ENCODE measurements around the gene PABPC1L.
"Not testable (repeated sequence)": the region's sequence is repeated elsewhere in the genome, so short reads cannot be mapped to it uniquely, and the experiment has no call there.

Gene PABPC1L

DNA sequence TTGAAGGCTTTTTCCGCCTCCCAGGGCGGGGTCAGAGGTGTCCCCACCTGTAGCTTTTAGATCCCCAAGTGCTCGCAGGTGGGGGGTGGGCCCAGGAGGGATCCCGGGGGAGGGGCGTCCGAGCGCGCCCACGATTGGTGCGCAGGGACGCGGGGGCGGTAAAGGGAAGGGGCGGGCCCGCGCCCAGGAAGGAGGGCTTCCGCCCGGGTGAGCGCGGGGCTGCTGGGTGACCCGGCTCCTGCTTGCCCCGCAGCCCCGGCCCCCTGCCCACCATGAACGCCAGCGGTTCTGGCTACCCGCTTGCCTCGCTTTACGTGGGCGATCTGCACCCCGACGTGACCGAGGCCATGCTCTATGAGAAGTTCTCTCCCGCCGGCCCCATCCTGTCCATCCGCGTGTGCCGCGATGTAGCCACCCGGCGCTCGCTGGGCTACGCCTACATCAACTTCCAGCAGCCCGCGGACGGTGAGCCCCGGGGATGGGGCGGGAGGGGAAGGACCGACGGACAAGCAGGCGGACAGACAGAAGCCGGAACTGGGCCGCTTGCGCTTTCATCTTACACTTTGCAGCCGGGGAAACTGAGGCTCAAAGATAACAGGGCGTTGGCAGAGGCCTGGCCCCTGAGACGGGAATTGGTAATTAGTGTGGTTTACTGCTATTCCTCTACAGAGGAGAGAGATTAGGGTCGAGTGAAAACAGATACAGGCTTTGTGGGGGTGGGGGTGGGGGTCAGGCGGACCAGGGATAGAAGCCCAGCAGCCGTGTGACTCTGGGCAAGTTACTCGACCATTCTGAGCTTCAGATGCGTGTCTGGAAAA lies at the start of gene PABPC1L:
TSS of gene PABPC1L (plus strand) at position 189 of the 818 bp plus-strand sequence. CDS start at position 273, 84 bp downstream.
- DNase-seq, result peak; percentile 82

DNA sequence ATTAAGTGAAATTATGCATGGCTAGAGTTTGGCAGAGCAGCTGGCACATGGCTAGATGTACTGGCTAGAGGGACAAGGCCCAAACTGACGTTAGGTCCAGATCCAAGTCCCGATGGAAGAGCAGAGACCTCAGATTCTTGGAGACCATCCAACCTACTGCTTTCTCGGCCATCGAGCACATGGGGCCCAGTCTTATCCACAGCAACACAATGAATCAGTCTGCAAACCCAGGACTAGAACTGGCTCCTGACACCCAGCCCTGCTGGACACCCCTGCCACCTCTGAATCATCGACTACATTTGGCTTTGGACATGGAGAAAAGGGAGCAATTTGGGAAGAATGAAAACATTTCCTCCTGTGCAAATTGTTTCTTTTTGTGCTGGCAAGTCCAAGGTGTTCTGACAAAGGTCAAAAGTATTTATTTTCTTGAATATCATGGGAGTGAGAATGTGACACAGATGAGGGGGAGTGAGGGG lies 48.3 kb upstream of the PABPC1L start:
- DNase-seq, result no peak

DNA sequence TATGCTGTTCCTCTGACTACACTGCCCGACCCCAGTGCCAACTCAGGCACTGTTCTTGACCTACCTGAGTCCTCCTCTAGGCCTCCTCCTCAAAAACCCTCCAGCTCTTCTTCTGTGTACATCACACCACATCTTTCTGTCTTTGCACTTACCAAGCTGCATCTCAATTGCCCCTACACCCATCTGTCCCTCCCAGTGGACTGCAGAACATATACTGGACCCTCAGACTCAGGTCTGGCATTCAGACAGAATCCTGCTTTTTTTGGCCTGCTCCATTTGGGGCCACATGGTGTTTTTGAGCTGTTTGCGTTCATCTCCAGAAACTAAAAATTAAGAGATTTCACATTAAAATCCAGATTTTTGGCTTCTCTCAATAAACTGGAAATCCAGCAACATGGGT lies 47.6 kb upstream of the PABPC1L start:
- DNase-seq, result no peak

DNA sequence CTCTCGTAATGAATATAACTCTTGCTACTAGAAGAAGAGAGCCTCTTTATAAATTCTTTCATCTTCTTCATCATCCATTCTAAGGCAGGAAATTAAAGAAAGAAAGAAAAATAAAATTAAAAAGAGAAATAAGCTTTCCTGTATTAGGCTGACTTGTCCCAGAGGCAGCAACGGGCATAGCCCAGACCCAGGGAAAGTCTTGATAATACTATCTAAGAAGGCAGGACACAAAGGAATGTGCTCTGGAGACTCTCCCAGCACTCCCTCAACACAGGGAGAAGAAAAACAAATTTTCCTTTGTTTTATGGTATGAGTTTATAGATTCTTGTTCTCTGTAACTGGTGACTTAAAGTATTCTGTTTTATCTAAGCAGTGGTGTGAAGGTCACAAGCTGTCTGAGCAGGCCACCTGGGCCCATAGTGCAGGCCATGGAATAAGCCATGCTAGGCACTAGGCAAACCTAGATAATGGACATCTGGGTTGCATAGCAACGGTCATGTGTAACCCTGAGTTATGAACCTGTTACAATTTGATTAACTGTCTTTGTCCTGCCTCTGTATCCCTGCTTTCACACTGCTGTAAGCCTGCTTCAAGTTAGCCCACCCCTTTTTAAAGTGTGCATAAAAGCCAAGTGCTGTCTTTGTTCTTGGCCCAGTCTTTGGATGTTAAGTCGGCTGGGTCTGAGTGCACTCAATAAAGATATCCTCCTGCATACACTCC lies 46.3 kb upstream of the PABPC1L start:
- not testable (repeated sequence) for DNase-seq

DNA sequence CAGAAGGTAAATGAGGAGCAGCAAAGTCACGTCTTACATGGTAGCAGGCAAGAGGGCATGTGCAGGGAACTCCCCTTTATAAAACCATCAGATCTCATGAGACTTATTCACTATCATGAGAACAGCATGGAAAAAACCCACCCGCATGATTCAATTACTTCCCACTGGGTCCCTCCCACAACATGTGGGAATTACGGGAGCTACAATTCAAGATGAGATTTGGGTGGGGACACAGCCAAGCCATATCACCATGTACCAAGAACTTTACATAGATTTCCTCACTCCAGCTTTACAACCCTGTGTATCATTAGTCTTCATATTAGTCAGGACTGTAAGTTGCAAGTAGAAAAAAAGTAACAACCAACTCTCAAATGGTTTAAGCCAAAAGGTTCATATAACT lies 45.4 kb upstream of the PABPC1L start:
- DNase-seq, result not testable (repeated sequence)

DNA sequence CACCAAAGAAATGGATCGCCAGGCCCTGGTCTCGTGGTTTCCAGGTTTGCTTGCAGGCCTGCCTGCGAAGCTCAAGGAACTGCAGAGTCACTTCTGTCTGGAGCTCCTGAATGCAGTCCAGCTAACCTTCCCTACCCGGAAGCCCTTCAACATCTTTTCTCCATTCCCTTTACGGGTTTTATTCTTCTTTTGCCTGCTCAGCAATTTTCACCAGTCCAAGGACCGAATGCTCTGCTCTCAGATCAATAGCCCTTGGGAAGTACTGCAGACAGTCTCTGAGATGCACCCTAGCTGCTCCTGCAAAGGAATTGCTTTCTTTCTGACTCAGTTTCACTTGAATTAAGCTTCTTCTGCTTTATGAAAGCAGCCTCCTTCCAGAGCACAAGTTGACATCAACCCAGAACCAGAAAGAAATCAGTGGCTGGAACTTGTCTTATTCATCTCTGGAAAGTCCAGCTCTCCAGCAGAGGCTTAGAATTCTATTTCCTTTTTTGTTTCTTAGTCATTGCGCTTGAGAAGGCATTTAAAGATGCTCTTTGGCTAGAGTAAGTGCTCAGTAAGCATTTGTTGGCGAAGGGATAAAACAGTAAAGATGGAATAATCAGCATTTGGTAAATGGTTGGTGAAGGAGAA lies 43.0 kb upstream of the PABPC1L start:
- DNase-seq, result no peak

DNA sequence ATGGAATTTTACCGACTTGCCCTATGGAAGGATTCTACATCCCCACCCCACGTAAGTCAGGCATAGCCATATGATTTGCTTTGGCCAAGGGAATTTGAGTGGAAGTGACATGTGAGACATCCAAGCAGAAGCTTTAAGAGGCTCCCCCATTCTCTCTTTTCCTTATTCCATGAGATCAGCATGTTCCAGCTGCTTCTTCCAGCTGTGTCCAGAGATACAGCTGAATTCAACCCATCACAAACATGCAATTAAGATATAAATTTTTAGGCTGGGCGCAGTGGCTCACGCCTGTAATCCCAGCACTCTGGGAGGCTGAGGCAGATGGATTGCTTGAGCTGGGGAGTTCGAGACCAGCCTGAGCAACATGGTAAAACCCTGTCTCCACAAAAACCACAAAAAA lies 40.4 kb upstream of the PABPC1L start:
- no peak for DNase-seq

DNA sequence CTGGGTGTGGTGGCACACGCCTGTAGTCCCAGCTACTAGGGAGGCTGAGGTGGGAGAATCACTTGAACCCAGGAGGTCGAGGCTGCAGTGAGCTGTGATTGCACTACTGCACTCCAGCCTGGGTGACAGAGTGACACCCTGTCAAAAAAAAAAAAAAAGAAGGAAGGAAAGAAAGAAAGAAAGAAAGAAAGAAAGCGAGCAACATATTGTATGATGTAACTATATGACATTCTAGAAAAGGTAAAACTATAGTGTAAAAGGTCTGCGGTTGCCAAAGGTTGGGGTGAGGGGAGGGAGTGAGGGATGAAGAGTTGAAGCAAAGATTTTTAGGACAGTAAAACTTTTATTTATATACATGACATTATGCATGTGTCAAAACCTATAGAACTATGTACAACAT lies 27.5 kb upstream of the PABPC1L start:
- not testable (repeated sequence) for DNase-seq

DNA sequence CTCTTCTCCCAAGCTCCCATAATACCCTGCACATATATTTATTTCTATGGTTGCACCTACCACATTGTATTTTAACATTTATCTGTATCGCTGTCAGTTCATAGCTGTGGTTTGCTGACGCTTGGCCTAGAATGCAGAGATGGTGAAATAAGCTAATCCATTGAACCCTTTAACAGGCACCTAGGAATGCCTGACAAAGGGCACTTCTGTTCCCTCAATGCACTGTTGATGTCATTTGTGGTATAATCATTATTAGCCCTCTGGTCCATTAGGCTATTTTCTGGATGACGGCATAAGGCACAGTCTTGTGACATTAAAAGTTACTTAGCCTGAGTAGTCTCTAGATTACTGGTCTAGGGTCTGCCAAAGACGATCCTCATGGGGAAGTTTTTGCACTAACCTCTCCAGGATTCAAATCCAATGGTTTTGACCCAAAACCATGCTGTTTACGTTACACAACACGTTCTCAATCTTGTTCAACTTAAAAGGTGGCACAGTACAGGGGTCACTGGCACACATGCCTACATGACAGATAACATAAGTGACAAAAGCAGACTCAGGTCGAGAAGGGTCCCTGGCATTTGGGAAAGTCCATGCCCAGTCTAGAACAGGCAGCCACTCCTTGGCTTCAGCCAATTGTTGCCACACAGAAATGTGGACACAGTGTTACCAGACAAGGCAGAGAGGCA lies 26.5 kb upstream of the PABPC1L start:
- DNase-seq, result no peak

DNA sequence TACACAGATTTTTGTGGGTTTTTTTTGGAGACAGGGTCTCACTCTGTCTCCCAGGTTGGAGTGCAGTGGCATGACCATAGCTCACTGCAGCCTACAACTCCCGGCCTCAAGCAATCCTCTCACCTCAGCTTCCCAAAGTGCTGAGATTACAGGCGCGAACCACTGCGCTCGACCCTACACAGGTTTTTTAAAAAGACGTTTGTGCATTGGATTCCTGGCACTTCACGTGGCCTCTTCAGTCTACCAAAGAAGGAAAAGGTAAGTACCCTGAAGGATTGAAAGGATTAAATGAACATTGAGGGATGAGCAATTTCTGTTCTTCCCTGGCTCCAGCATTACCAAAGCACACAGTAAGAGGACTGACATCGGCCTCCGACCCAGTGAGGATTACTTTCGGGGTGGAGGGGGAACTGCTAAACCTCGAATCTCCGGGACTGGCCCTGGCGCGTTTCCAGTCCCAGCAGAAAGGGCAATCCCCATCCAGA lies 24.9 kb upstream of the PABPC1L start:
- DNase-seq, result no peak

DNA sequence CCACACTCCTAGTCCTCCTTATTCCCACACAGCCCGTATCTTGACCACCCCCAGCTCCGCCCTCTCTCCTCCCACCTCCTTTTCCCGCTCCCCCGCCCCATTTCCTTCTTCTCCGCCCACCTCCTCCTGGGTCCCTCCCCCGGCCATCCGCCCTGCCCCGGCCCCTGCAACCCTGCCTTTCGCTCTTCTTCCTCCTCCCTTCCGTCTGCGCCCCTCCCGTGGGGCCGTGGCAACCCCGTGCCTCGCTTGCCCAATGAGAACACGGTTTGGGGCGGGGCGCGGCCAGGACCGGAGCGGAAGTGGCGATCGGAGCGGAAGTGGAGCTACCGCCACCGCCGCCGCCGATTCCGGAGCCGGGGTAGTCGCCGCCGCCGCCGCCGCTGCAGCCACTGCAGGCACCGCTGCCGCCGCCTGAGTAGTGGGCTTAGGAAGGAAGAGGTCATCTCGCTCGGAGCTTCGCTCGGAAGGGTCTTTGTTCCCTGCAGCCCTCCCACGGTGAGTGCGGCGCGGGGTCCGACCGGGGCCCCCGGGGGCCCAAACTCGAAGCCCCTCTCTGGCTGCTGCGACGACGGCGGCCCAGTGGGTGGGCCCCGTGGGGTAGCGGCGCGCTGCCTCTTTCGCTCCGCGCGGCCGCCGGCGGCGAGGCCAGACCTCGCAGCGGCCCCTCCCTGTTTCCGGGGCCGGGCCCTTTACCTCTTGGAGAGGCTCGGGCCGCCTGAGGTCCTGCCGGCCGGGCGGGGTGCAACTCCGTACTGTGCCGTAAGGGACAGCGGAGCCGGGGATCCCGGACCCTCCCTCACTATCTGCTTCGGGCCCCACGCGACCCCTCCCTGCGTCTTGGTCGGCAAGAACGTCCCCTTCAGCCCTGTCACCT lies 24.2 kb upstream of the PABPC1L start, which contains the start of gene YWHAB:
TSS of gene YWHAB (plus strand) at position 314 of the 874 bp plus-strand sequence. CDS start 15,829 bp downstream, outside the sequence.
- DNase-seq, result peak; percentile 97

DNA sequence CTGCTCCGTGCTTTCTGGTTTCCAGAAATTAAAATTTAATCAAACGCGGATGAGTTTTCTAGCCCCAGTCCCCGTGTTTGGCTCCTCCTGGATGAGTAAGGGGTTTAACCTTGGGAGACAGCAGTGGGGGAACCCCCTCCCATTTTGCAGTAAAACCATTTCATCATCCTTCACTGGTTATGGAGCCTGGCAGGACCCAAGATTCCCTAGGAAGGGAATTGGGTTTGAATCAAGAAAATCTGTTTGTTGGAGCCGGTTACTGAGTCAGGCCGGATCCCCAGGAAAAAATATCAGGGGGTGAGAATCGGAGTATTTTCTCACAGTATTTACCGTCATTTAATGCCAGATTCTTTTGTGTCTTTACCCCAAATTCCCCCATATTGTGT lies 23.6 kb upstream of the PABPC1L start:
- no peak for DNase-seq

DNA sequence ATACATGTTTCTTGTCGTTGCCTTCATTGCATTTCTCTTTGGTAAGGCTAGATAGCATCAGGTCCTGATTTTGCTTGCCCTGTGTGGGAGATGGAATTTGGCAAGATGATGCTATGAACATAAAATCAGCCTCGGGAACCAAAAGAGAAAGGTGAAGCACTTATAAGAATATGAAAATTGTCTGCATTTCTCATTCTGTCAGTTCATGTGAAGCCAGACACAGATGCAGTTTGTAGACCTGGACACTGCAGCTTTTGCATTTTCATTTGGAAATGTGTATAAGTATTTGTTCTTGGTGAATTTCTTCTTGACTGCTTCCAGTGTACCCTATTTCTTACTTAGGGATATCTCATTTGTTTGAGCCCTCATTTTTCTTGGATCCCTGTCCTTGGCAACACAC lies 23.0 kb upstream of the PABPC1L start:
- DNase-seq, result no peak

DNA sequence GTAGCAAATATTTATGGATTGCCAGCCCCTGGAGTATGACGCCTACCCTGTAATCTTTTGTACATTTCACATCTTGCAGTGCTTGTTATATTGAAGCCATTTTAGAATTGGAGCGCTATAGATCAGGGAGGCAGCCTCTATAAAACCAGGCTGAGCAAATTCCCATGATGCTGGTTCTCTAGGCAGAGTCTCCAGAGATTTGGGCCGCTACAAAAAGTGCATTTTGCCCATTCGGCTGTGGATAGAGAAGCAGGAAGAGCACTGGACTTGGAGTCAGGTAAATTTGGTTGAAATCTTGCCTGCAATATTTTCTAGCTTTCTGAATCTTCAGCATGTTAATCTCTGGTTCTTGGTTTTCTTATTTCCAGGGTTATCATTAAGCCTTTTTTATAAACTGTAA lies 22.4 kb upstream of the PABPC1L start:
- no peak for DNase-seq

DNA sequence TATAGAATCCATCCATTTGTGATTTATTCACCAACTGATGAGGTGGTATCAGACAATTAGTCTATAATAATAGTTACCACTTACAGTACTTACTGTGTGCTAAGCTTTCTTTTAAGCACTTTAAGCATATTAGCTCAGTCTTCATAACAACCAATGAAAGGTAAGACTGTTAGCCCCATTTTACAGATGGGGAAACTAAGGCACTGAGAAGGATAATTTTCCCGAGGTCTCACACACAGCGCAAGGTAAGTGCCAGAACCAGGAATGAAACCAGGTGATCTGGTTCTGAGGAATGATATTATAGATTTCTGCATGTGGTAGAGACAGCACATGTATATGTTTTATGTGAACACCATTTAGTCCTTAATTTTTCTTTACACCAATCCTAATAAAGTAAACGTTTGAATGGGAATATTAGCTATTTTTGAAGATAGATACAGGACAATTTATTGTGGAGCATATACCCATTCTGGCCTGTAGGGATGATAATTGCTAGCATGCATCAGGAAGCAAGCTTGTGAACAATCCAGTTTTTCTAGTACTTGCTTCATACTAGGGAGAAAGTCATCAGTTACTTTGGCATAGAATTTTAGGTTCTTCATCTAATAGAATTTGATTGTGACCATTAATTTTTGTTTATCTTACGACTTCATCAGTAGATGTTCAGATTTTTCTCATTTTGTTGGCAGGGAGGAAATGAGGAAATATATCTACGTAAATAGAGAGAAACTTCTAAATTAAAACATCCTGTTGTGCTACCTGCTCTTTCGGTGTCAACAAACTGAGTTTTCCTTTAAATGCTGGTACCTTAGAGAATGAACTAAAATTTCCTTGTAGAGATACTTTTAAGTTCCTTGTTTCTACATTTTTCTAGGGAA lies 21.4 kb upstream of the PABPC1L start:
- no peak for DNase-seq

DNA sequence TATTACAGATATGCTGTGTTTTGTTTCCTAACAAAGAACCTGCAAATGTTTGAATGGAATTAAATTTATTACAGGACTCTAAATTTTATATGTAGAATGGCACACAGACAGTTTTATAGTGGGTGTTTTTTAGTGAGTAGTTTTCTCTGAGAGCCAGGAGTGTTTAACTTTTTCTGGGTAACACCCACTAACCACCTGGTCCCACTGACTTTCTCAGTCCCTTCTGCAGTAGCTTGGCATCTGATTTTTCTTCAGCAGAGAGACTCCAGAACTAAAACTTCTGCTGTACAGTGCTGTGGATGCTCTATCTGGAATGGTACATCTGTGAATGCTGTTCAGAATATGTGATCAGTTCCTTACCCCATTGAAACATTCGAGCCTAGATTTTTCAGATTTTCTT lies 18.0 kb upstream of the PABPC1L start:
- no peak for DNase-seq

DNA sequence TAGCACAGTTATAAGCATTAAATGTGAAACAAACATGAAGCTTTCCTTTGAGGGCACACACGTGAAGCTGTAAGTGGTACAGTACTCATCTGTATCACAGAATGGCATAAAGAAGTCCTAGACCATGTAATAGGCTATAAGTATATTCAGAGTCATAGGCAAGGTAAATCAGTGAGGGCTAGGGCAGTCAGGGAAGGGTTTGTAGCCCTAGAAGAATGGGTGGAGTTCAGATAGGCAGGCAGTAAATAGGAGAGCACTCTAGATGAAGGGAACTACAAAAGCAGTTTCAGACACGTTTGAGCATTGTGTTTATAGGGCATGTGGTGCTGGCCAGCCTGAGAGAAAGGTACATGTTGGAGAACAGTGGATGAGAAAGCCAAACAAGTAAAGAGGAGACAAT lies 14.9 kb upstream of the PABPC1L start:
- DNase-seq, result no peak

DNA sequence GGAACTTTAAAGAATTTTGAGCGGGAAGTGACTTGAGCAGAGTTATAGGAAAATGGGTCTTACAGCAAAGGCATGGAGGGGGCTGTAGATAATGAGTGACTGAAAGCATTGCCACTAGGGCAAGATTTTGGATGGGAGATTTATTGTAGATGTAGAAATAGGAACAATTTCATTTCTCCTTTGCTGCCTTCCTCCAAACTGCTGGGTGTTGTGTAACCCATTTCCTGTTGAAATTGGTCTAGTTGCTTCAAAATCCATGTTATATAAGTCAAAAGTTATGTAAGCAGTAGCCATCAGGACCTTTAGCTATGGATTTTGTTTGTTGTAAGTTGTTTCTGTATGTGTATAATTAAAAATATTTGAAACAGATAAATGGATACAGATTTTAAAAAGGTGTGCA lies 13.3 kb upstream of the PABPC1L start:
- no peak for DNase-seq

DNA sequence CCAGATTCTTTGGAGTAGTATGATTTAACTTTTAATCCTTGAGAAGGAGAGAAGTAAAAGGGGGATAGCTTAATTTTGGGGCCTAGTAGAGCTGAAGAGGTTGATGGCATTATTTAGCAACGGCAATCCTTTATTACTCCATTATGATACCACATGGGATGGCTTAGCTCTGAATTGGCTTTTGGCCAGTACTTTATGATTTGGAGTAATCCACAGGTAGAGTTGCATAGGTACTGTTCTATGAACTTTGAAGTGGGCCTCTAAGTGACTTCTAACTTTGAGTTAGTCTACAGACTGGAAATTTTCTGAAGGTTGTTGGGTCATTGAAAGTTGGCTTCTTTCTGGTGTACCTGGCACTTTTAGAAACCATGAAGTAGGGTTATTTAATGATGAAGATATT lies 12.7 kb upstream of the PABPC1L start:
- DNase-seq, result no peak

DNA sequence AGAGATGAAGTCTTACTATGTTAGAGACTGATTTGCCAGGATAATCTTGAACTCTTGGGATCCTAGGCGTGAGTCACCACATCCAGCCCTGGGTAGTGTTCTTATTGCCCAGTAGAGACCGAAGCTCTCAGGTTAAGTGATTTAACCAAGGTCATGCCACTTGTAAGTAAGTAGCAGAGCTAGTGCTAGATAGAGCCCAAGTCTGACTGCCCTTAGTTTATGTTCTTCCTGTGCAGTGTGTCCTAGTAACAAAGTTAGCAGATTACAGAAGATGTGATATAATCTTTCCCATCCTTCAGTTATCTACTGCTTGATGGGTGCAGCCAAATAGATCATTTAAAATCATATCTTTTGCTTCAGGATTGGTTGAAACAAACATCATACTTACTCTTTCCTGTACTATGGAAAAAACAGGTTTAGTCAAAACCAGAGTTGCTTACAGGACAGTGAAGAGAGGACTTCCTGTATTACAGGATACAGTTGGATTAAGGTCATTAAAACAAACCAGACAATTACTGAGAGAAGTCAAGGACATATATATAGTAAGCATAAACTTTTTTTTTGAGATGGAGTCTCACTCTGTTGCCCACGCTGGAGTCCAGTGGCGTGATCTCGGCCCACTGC lies 9.5 kb upstream of the PABPC1L start:
- DNase-seq, result no peak
